Gastrocnemius medialis (tissue), 4 donors: Measurements from ENCODE around the gene MCF2L2.

ENCODE experiments used
- CTCF ChIP-seq, 5 experiments: fragments of 450-650 bp in 3 of 5; fragments of 200-600 bp in 2 of 5; sonication (generic) in 2 of 5; IDR thresholded peaks in 4 of 5; conservative IDR thresholded peaks in 1 of 5; 1 replicate in 4 of 5; 2 replicates in 1 of 5; pipeline ENCODE4 v1.5.1; 2016 to 2019; ENCODE audit warnings: antibody characterized with exemption in 5 of 5, mild to moderate bottlenecking in 3 of 5, moderate library complexity in 3 of 5
- POLR2A ChIP-seq, 2 donors: fragments of 450-650 bp; IDR thresholded peaks; one replicate each; pipeline ENCODE4 v1.6.1; 2017; ENCODE audit warnings: antibody characterized with exemption in 2 of 2, mild to moderate bottlenecking in 2 of 2, moderate library complexity in 2 of 2

- TF ChIP-seq CTCF (IDR thresholded peaks at IDR 0.05 in 4 of 5, conservative IDR thresholded peaks at IDR 0.05 in 1 of 5) (no peak), POLR2A (IDR thresholded peaks at IDR 0.05) (no peak)
Measured at GRCh38 chr3:183198939-183199338, 229.5 kb downstream of the MCF2L2 start.
